Breast epithelium (tissue), 4 donors: ENCODE measurements around the gene ARHGAP45. TPM values are rescaled to one million over a fixed set of nuclear protein-coding genes. Genes with fewer than 3 reads are reported as not detected.

Experiments used
- DNase-seq, 2 donors: peaks; one replicate each; pipeline ENCODE4 v3.0.0-alpha.2; 2019; ENCODE audit warnings: low spot score in 2 of 2
- H3K27ac ChIP-seq, 2 donors: fragments of 200-600 bp; sonication (generic) in 1 of 2; one replicate each; pipeline ENCODE4 v1.5.1; 2016 to 2019; ENCODE audit warnings: mild to moderate bottlenecking in 1 of 2
- H3K27me3 ChIP-seq, 2 donors: fragments of 200-600 bp; sonication (generic) in 1 of 2; one replicate each; pipeline versions ENCODE4 v1.5.1 to v1.6.0; 2017 to 2019; ENCODE audit warnings: control low read depth in 1 of 2, mild to moderate bottlenecking in 1 of 2
- H3K36me3 ChIP-seq: fragments of 200-600 bp; one replicate; pipeline ENCODE4 v1.5.1; 2019
- H3K4me1 ChIP-seq, 2 donors: fragments of 200-600 bp; sonication (generic); one replicate each; pipeline ENCODE4 v1.5.1; 2016 to 2019; ENCODE audit warnings: control low read depth in 1 of 2
- H3K4me3 ChIP-seq, 3 donors: fragments of 200-600 bp; sonication (generic); 1 replicate in 2 of 3; 2 replicates in 1 of 3; pipeline ENCODE4 v1.5.1; 2016 to 2019; ENCODE audit warnings: mild to moderate bottlenecking in 3 of 3, moderate library complexity in 2 of 3
- H3K9me3 ChIP-seq, 2 donors: fragments of 200-600 bp; sonication (generic) in 1 of 2; one replicate each; pipeline ENCODE4 v1.5.1; 2016 to 2019; ENCODE audit warnings: control low read depth in 1 of 2
- CTCF ChIP-seq, 3 donors: fragments of 450-650 bp; IDR thresholded peaks; one replicate each; pipeline ENCODE4 v1.5.1; 2016 to 2017; ENCODE audit warnings: antibody characterized with exemption in 3 of 3, mild to moderate bottlenecking in 3 of 3, moderate library complexity in 3 of 3
- POLR2A ChIP-seq: fragments of 450-650 bp; IDR thresholded peaks from one replicate; pipeline ENCODE4 v1.6.1; 2016; ENCODE audit warnings: antibody characterized with exemption, mild to moderate bottlenecking, moderate library complexity
- POLR2AphosphoS5 ChIP-seq, 3 donors: sonication (generic); formaldehyde crosslinking; IDR thresholded peaks; one replicate each; pipeline ENCODE4 v1.6.1; 2017; ENCODE audit warnings: antibody characterized with exemption in 3 of 3
- intact Hi-C: fragments of 100-400 bp; cut with DNase I; formaldehyde crosslinking; loops from one replicate; pipeline ENCODE4 v1.15.1; 2023; ENCODE audit warnings: low total_unique reads
- total RNA-seq, 3 donors: library from RNA; depleted of rRNA; stranded (reverse); fragments of >200 nt; gene quantifications; one replicate each; pipeline ENCODE4 v1.1.0, GENCODE V29; 2016

Gene ARHGAP45
- total RNA-seq, 3 donors from 2014 or later: 18.7 to 43.2 (median 23.9) TPM

GRCh38 chr19:1110809-1111640 is 44.1 kb downstream of the ARHGAP45 start:
- peaks cover 17 to 25% of the 10 kb centered on the region in 2 donors for H3K4me1 ChIP-seq
- intact Hi-C loops: no loop called here
- TF ChIP-seq POLR2AphosphoS5 (IDR thresholded peaks at IDR 0.05): no peak
- TF ChIP-seq CTCF (IDR thresholded peaks at IDR 0.05): no peak
- no peak for TF ChIP-seq POLR2A
- DNase-seq: no peak
- H3K9me3 ChIP-seq: no peaks in the 10 kb centered on the region
- no peak overlapping the region for H3K4me3 ChIP-seq
- no peaks in the 10 kb centered on the region for H3K27me3 ChIP-seq
- peak overlapping the region; percentile 85 to 92 for H3K27ac ChIP-seq
- peaks cover 12% of the 10 kb centered on the region for H3K36me3 ChIP-seq

GRCh38 chr19:1111641-1112267 is 44.8 kb downstream of the ARHGAP45 start:
- Histone ChIP-seq H3K9me3 (no peaks in the 10 kb centered on the region), H3K4me1 (peaks cover 17 to 24% of the 10 kb centered on the region in 2 donors), H3K4me3 (no peak overlapping the region), H3K27me3 (no peaks in the 10 kb centered on the region), H3K27ac (peak overlapping the region; percentile 85 to 92), H3K36me3 (peaks cover 12% of the 10 kb centered on the region)
- TF ChIP-seq POLR2A (no peak), POLR2AphosphoS5 (IDR thresholded peaks at IDR 0.05) (peak in 1 of 3 donors; percentile 9)
- DNase-seq: no peak
- intact Hi-C loops: no loop called here

- no peaks in the 10 kb centered on the region for H3K27me3 ChIP-seq
- H3K27ac ChIP-seq: peak overlapping the region; percentile 85 to 92
- H3K4me1 ChIP-seq: peaks cover 17 to 18% of the 10 kb centered on the region in 2 donors
- DNase-seq: peak; percentile 86 to 93
- no peaks in the 10 kb centered on the region for H3K9me3 ChIP-seq
- peaks cover 12% of the 10 kb centered on the region for H3K36me3 ChIP-seq
- peak in 1 of 3 donors; percentile 8 for TF ChIP-seq POLR2AphosphoS5 (IDR thresholded peaks at IDR 0.05)
- TF ChIP-seq CTCF (IDR thresholded peaks at IDR 0.05): no peak
- H3K4me3 ChIP-seq: peak overlapping the region in 1 of 3 donors; percentile 22
- intact Hi-C loops: no loop called here
Observed at GRCh38 chr19:1112268-1113029, 45.5 kb downstream of the ARHGAP45 start.

GRCh38 chr19:1113030-1113985 is 46.3 kb downstream of the ARHGAP45 start:
- DNase-seq: peak; percentile 91 to 96
- intact Hi-C loops: no loop called here
- Histone ChIP-seq H3K9me3 (no peaks in the 10 kb centered on the region), H3K27me3 (no peaks in the 10 kb centered on the region), H3K4me3 (peak overlapping the region in 1 of 3 donors; percentile 40), H3K36me3 (peaks cover 5% of the 10 kb centered on the region), H3K4me1 (peaks cover 17 to 18% of the 10 kb centered on the region in 2 donors), H3K27ac (peak overlapping the region; percentile 85 to 92)
- TF ChIP-seq POLR2A (no peak), CTCF (IDR thresholded peaks at IDR 0.05) (peak; percentile 78 to 96 (median 93)), POLR2AphosphoS5 (IDR thresholded peaks at IDR 0.05) (peak; percentile 24 to 53 (median 50))
